ENCODE results near the gene BAD.

DNA sequence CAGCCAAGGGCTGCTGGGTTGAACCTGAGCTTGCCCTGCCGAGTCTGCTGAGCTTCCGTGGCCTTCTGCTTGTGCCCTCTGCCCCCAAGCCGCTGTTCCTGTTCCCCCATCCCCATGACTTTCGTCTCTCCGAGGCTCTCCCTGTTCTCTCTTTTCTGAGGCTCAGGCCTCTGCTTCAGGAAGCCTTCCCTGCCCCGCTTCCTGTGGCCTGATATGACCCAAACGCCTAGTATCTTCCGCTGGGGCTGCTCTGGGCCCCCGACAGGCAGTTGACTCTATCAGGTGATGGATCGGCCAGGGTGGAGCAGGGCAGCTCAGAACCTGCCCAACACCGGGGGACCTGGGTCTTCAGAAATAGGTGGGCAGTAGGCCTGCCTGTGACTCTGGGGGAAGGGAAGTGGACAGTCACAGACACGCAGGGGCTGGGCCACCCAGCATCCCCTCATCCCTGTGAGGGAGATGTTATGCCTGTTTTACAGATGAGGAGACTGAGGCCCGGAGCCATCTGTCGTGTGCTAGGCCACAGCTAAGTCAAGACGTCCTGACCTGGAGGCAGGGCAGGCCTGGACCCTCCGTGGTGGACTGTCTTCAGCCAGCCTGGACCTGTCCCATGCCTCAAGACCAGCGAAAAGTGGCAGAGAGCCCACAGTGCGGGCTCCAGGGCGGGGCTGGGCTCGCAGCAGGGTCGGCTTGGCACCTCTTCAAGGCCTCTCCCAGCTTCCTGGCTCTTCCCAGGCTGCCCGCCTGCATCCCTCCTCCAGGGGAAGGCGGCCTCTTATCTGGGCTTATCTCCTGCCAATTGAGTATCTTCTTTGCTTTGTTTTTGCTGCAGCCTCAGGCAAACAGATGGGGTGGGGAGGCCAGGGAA lies 16.2 kb downstream of the BAD start:
- TF ChIP-seq POLR2A (IDR thresholded peaks at IDR 0.05; ENCODE audit: low read depth, low read length) (no peak; the same call in 1 of the 2 replicates), TAF1 (IDR thresholded peaks at IDR 0.05; ENCODE audit: borderline replicate concordance, low read depth, low read length) (no peak), POLR2AphosphoS5 (IDR thresholded peaks at IDR 0.05; ENCODE audit: low read depth, low read length) (no peak)

Data from GM12892 (cell line).